ENCODE data around the gene CD80. TPM values are rescaled to one million over a fixed set of nuclear protein-coding genes. Genes with fewer than 3 reads are reported as not detected.

The CD80 gene
- total and polyA plus RNA-seq, 7 donors, result 0.06 to 0.22 (median 0.07) TPM; not detected in 4

- 91 to 92% (median 92%) methylated on average over 9 of the region's 9 CpGs for WGBS, 3 donors
- TF ChIP-seq CTCF (IDR thresholded peaks at IDR 0.05), result no peak
- Histone ChIP-seq H3K36me3 (ENCODE audit: insufficient read depth in 1 of 2, low read depth in 1 of 2) (no peaks in the 10 kb centered on the region), H3K27me3 (ENCODE audit: insufficient read depth in 3 of 3, low read length in 2 of 3) (no peaks in the 10 kb centered on the region), H3K27ac (no peak overlapping the region), H3K4me1 (no peaks in the 10 kb centered on the region), H3K4me3 (no peak overlapping the region), H3K9me3 (no peaks in the 10 kb centered on the region)
- intact Hi-C loops (cut with DNase I), result no loop called here
- ATAC-seq, result no peak
- DNase-seq, result no peak
Measured at GRCh38 chr3:119558626-119559317, 642 bp downstream of the CD80 start.

- no peak overlapping the region for H3K27ac ChIP-seq
- no peak overlapping the region for H3K4me3 ChIP-seq
- no peaks in the 10 kb centered on the region for H3K36me3 ChIP-seq (ENCODE audit: insufficient read depth in 1 of 2, low read depth in 1 of 2)
- H3K4me1 ChIP-seq, result no peaks in the 10 kb centered on the region
- 68 to 70% (median 69%) methylated on average over 3 of the region's 3 CpGs for WGBS, 3 donors
- H3K9me3 ChIP-seq, result no peaks in the 10 kb centered on the region
- H3K27me3 ChIP-seq (ENCODE audit: insufficient read depth in 3 of 3, low read length in 2 of 3), result no peaks in the 10 kb centered on the region
- DNase-seq (no peak), ATAC-seq (no peak)
- intact Hi-C loops (cut with DNase I), result no loop called here
- TF ChIP-seq CTCF (IDR thresholded peaks at IDR 0.05), result no peak
Measured at GRCh38 chr3:119557877-119558269, 1.5 kb downstream of the CD80 start.

- no peaks in the 10 kb centered on the region for H3K36me3 ChIP-seq (ENCODE audit: insufficient read depth in 1 of 2, low read depth in 1 of 2)
- no peak overlapping the region for H3K4me3 ChIP-seq
- no peak for ATAC-seq
- H3K4me1 ChIP-seq, result no peaks in the 10 kb centered on the region
- no peak for DNase-seq
- no peak for TF ChIP-seq CTCF (IDR thresholded peaks at IDR 0.05)
- H3K27ac ChIP-seq, result no peak overlapping the region
- H3K27me3 ChIP-seq (ENCODE audit: insufficient read depth in 3 of 3, low read length in 2 of 3), result no peaks in the 10 kb centered on the region
- H3K9me3 ChIP-seq, result no peaks in the 10 kb centered on the region
- 91 to 93% (median 92%) methylated on average over 7 of the region's 7 CpGs for WGBS, 3 donors
- intact Hi-C loops (cut with DNase I), result no loop called here
Measured at GRCh38 chr3:119557192-119557876, 2.1 kb downstream of the CD80 start.

GRCh38 chr3:119555929-119556328 is 3.5 kb downstream of the CD80 start:
- Histone ChIP-seq H3K27me3 (ENCODE audit: insufficient read depth in 3 of 3, low read length in 2 of 3) (no peaks in the 10 kb centered on the region), H3K9me3 (no peaks in the 10 kb centered on the region), H3K4me3 (no peak overlapping the region), H3K27ac (no peak overlapping the region), H3K36me3 (ENCODE audit: insufficient read depth in 1 of 2, low read depth in 1 of 2) (no peaks in the 10 kb centered on the region), H3K4me1 (no peaks in the 10 kb centered on the region)
- TF ChIP-seq CTCF (IDR thresholded peaks at IDR 0.05), result no peak
- intact Hi-C loops (cut with DNase I), result no loop called here
- no peak for ATAC-seq
- DNase-seq, result no peak
- WGBS, 3 donors, result 65 to 100% (median 97%) methylated on average over 1 of the region's 1 CpG
